Keratinocyte (primary cell): ENCODE measurements around the gene DYNC1I1. TPM values are rescaled to one million over a fixed set of nuclear protein-coding genes. Genes with fewer than 3 reads are reported as not detected.

Source experiments
- DNase-seq: peaks from one replicate; pipeline ENCODE4 v3.0.0-alpha.2; 2011; ENCODE audit warnings: low read depth, missing footprints, low spot score
- FAIRE-seq: peaks from 2 replicates; lab custom pipeline; 2011; peaks lifted over from hg19 to GRCh38; lab: Jason Lieb, UNC
- H2AFZ ChIP-seq: 2 replicates; pipeline ENCODE4 v1.6.0; 2012; ENCODE audit warnings: low read length, control low read depth, inconsistent platforms; ENCODE audit not compliant: control insufficient read depth
- H3K27ac ChIP-seq: 2 replicates; pipeline ENCODE4 v1.5.1; 2011; ENCODE audit warnings: low read length; ENCODE audit not compliant: control insufficient read depth, insufficient read depth
- H3K27me3 ChIP-seq: 3 replicates; pipeline ENCODE4 v1.6.0; 2011; ENCODE audit warnings: low read length; ENCODE audit not compliant: control insufficient read depth, insufficient read depth; ENCODE audit errors: extremely low read depth
- H3K36me3 ChIP-seq, 2 experiments: 2 replicates in 1 of 2; 3 replicates in 1 of 2; pipeline ENCODE4 v1.5.1; 2011; ENCODE audit warnings: low read length in 2 of 2, mild to moderate bottlenecking in 1 of 2; ENCODE audit not compliant: control insufficient read depth in 2 of 2, insufficient read depth in 2 of 2; ENCODE audit errors: extremely low read depth in 1 of 2
- H3K4me1 ChIP-seq: 3 replicates; pipeline ENCODE4 v1.5.1; 2011; ENCODE audit warnings: low read length; ENCODE audit not compliant: control insufficient read depth, insufficient read depth; ENCODE audit errors: extremely low read depth
- H3K4me2 ChIP-seq: 3 replicates; pipeline ENCODE4 v1.6.0; 2011; ENCODE audit warnings: low read depth, low read length; ENCODE audit not compliant: control insufficient read depth, insufficient read depth; ENCODE audit errors: extremely low read depth
- H3K4me3 ChIP-seq, 3 experiments: fragments of 200-600 bp in 1 of 3; sonication (generic) in 1 of 3; 2 replicates in 2 of 3; 3 replicates in 1 of 3; pipeline ENCODE4 v1.5.1; 2011 to 2016; ENCODE audit warnings: low read length in 3 of 3, mild to moderate bottlenecking in 3 of 3, control low read depth in 2 of 3, inconsistent platforms in 1 of 3, low read depth in 1 of 3, mixed read lengths in 1 of 3, mixed run types in 1 of 3, moderate library complexity in 1 of 3; ENCODE audit not compliant: control insufficient read depth in 2 of 3, insufficient read depth in 2 of 3; ENCODE audit errors: extremely low read depth in 1 of 3
- H3K79me2 ChIP-seq: 2 replicates; pipeline ENCODE4 v1.6.0; 2012; ENCODE audit warnings: low read length; ENCODE audit not compliant: control insufficient read depth, insufficient read depth
- H3K9ac ChIP-seq: 3 replicates; pipeline ENCODE4 v1.6.0; 2011; ENCODE audit warnings: low read length; ENCODE audit not compliant: control insufficient read depth, insufficient read depth; ENCODE audit errors: extremely low read depth
- H3K9me1 ChIP-seq: 3 replicates; pipeline ENCODE4 v1.6.0; 2011; ENCODE audit warnings: low read length; ENCODE audit not compliant: control insufficient read depth, insufficient read depth; ENCODE audit errors: extremely low read depth
- H3K9me3 ChIP-seq: 2 replicates; pipeline ENCODE4 v1.5.1; 2012; ENCODE audit warnings: low read depth, low read length; ENCODE audit not compliant: control insufficient read depth
- H4K20me1 ChIP-seq: 3 replicates; pipeline ENCODE4 v1.6.0; 2011; ENCODE audit warnings: low read length; ENCODE audit not compliant: control insufficient read depth, insufficient read depth; ENCODE audit errors: extremely low read depth
- EZH2 ChIP-seq: IDR thresholded peaks from one replicate; pipeline ENCODE4 v1.6.1; 2012; ENCODE audit warnings: inconsistent platforms, mild to moderate bottlenecking, low read length, moderate library complexity
- dilution Hi-C: fragments of 300-500 bp; cut with MboI; formaldehyde crosslinking; loops from one replicate; pipeline ENCODE4 v1.7.0; 2020; ENCODE audit warnings: low sequenced_read_pairs; ENCODE audit not compliant: extremely low pct_ligation_motif_present
- polyA plus RNA-seq, 5 experiments: library from polyadenylated mRNA; depleted of rRNA in 3 of 5; stranded (reverse) in 3 of 5; stranded (forward) in 1 of 5; unstranded in 1 of 5; fragments of >200 nt; gene quantifications; 1 replicate in 1 of 5; 2 replicates in 3 of 5; 3 replicates in 1 of 5; pipeline versions ENCODE4 v1.2.1 to v1.2.3, GENCODE V29; 2011 to 2012; ENCODE audit warnings: missing spikeins in 2 of 5, low read depth in 1 of 5, low replicate concordance in 1 of 5
- TF ChIP-seq, protein P1 (sequence below), 3 experiments: IDR thresholded peaks in 1 of 3; conservative IDR thresholded peaks in 1 of 3; optimal IDR thresholded peaks in 1 of 3; 2 replicates in 2 of 3; 3 replicates in 1 of 3; pipeline versions ENCODE3 to v1.5.1; 2011; ENCODE audit warnings: low read length in 3 of 3, mild to moderate bottlenecking in 3 of 3, moderate library complexity in 2 of 3, control low read depth in 1 of 3, inconsistent platforms in 1 of 3; ENCODE audit not compliant: insufficient read depth in 2 of 3; ENCODE audit errors: extremely low read depth in 1 of 3

Gene DYNC1I1
- polyA plus RNA-seq, 1 donor (not counting 4 experiments of a cell fraction or from before 2014, with no cell fraction given), result 0.10 TPM

DNA sequence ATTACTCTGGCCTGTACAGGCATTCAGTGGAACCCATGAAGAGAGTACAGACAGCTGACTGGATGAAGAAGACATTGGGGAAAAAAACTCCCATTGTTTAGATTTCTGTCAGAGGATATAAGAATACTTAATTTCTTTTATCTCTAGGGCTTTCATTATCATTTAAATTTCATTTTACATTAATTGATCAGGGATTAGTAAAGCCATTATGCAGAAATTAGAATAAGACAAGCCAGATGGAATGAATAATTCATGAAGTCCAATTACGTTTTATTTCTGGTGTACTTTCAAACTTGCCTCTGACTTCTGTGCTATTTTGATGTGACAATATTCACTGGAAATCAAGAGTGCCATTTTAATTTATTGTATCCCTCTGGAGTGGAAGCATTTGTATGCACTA is 302.5 kb downstream of the DYNC1I1 start:
- DNase-seq (no peak), FAIRE-seq (no peak)
- no peaks in the 10 kb centered on the region for H3K9me1 ChIP-seq
- H3K4me3 ChIP-seq, result no peak overlapping the region
- no peaks in the 10 kb centered on the region for H3K36me3 ChIP-seq
- dilution Hi-C loops, result no loop called here
- no peaks in the 10 kb centered on the region for H3K9me3 ChIP-seq
- no peak overlapping the region for H2AFZ ChIP-seq
- no peak overlapping the region for H3K9ac ChIP-seq
- H3K27me3 ChIP-seq, result peaks cover 6% of the 10 kb centered on the region
- no peak overlapping the region for H3K4me2 ChIP-seq
- no peaks in the 10 kb centered on the region for H4K20me1 ChIP-seq
- H3K27ac ChIP-seq, result no peak overlapping the region
- no peak for TF ChIP-seq EZH2
- TF ChIP-seq, protein P1, sequence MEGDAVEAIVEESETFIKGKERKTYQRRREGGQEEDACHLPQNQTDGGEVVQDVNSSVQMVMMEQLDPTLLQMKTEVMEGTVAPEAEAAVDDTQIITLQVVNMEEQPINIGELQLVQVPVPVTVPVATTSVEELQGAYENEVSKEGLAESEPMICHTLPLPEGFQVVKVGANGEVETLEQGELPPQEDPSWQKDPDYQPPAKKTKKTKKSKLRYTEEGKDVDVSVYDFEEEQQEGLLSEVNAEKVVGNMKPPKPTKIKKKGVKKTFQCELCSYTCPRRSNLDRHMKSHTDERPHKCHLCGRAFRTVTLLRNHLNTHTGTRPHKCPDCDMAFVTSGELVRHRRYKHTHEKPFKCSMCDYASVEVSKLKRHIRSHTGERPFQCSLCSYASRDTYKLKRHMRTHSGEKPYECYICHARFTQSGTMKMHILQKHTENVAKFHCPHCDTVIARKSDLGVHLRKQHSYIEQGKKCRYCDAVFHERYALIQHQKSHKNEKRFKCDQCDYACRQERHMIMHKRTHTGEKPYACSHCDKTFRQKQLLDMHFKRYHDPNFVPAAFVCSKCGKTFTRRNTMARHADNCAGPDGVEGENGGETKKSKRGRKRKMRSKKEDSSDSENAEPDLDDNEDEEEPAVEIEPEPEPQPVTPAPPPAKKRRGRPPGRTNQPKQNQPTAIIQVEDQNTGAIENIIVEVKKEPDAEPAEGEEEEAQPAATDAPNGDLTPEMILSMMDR (optimal IDR thresholded peaks at IDR 0.05 in 1 of 3, IDR thresholded peaks at IDR 0.05 in 1 of 3, conservative IDR thresholded peaks at IDR 0.05 in 1 of 3; ENCODE audit: extremely low read depth in 1 of 3, insufficient read depth in 2 of 3, low read length in 3 of 3), result no peak
- H3K4me1 ChIP-seq, result peaks cover 3% of the 10 kb centered on the region
- H3K79me2 ChIP-seq, result no peaks in the 10 kb centered on the region

DNA sequence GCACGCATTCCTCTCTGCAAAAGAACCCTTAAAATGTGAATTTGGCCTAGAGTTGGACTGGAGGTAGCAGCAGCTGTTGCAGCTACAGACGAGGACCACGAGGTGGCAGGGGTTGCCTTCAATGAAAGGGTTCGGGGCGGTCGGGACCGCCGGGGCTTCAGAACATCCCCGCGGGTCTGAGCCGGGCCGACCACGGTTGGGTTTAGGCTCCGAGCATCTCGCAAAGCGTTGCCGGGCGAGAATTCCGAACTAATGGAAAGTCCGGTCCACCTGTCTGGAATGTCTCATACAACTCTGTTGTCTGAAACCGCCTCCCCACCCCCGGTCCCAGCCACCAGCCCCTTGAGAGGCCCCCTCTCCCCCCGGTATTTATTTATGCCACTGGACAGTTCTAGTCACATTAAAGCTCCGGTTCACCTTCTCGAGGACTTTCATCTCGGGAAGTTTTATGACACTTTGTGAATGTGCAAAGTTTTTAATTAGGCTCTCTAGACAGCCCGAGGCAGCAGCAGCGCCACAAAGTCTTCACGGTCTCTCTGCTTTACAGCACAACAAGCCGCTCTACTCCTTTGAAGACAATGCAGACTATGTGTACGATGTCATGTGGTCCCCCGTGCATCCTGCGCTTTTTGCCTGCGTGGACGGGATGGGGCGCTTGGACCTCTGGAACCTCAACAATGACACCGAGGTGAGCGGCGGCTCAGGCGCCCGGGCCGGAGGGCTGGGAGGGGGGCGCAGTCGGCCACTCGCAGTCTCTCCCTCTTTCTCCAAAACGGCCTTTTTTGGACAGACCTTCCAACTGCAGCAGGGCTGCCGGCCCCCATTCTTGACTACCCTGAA is 303.4 kb downstream of the DYNC1I1 start:
- Histone ChIP-seq H3K9me3 (no peaks in the 10 kb centered on the region), H3K79me2 (no peaks in the 10 kb centered on the region), H3K4me1 (peaks cover 3% of the 10 kb centered on the region), H2AFZ (peak overlapping the region; percentile 93), H3K9ac (peak overlapping the region; percentile 19), H3K27me3 (peaks cover 6% of the 10 kb centered on the region), H4K20me1 (no peaks in the 10 kb centered on the region), H3K27ac (no peak overlapping the region), H3K36me3 (no peaks in the 10 kb centered on the region), H3K4me2 (peak overlapping the region; percentile 94), H3K9me1 (no peaks in the 10 kb centered on the region), H3K4me3 (peak overlapping the region; percentile 44 to 78 (median 75))
- TF ChIP-seq EZH2, result no peak
- TF ChIP-seq, protein P1 (optimal IDR thresholded peaks at IDR 0.05 in 1 of 3, IDR thresholded peaks at IDR 0.05 in 1 of 3, conservative IDR thresholded peaks at IDR 0.05 in 1 of 3; ENCODE audit: extremely low read depth in 1 of 3, insufficient read depth in 2 of 3, low read length in 3 of 3), result peak; percentile 85 to 92 (median 92)
- DNase-seq, result no peak
- FAIRE-seq, result no peak
- dilution Hi-C loops, result no loop called here
